Putamen (tissue), 1 donor: Measurements from ENCODE around the gene KDM4B.
"Not testable (repeated sequence)": the region's sequence is repeated elsewhere in the genome, so short reads cannot be mapped to it uniquely, and the experiment has no call there.

ENCODE experiments used
- DNase-seq: peaks from one replicate; pipeline ENCODE4 v3.0.0-alpha.2; 2016; ENCODE audit warnings: low spot score

Gene KDM4B

DNA sequence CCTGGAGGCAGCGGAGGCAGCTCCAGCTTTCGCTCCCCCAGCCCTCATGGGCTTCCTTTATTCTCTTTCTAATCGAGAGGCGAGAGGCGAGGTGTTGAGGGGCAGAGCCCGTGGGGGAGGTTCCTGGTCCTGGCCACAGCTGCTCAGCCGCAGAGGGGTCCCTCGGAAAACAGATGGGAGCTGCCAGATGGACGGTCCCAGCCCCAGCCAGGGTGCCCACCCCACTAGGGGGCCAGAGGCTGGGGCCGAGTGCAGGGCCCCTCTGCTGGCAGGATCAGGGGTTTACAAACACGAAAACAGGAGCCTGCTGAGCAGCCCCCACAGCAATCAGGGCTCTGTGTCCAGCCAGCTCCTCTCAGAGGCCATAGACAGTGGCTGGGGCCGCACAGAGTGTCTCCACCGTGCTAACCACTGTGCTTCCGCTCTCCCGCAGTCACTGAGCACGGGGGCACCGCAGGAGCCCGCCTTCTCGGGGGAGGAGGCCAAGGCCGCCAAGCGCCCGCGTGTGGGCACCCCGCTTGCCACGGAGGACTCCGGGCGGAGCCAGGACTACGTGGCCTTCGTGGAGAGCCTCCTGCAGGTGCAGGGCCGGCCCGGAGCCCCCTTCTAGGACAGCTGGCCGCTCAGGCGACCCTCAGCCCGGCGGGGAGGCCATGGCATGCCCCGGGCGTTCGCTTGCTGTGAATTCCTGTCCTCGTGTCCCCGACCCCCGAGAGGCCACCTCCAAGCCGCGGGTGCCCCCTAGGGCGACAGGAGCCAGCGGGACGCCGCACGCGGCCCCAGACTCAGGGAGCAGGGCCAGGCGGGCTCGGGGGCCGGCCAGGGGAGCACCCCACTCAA is 182.2 kb downstream of the KDM4B start:
- DNase-seq = no peak

DNA sequence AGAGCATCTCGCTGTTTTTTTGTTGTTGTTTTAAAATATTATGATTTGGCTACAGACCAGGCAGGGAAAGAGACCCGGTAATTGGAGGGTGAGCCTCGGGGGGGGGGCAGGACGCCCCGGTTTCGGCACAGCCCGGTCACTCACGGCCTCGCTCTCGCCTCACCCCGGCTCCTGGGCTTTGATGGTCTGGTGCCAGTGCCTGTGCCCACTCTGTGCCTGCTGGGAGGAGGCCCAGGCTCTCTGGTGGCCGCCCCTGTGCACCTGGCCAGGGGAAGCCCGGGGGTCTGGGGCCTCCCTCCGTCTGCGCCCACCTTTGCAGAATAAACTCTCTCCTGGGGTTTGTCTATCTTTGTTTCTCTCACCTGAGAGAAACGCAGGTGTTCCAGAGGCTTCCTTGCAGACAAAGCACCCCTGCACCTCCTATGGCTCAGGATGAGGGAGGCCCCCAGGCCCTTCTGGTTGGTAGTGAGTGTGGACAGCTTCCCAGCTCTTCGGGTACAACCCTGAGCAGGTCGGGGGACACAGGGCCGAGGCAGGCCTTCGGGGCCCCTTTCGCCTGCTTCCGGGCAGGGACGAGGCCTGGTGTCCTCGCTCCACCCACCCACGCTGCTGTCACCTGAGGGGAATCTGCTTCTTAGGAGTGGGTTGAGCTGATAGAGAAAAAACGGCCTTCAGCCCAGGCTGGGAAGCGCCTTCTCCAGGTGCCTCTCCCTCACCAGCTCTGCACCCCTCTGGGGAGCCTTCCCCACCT is 183.3 kb downstream of the KDM4B start:
- no peak for DNase-seq

DNA sequence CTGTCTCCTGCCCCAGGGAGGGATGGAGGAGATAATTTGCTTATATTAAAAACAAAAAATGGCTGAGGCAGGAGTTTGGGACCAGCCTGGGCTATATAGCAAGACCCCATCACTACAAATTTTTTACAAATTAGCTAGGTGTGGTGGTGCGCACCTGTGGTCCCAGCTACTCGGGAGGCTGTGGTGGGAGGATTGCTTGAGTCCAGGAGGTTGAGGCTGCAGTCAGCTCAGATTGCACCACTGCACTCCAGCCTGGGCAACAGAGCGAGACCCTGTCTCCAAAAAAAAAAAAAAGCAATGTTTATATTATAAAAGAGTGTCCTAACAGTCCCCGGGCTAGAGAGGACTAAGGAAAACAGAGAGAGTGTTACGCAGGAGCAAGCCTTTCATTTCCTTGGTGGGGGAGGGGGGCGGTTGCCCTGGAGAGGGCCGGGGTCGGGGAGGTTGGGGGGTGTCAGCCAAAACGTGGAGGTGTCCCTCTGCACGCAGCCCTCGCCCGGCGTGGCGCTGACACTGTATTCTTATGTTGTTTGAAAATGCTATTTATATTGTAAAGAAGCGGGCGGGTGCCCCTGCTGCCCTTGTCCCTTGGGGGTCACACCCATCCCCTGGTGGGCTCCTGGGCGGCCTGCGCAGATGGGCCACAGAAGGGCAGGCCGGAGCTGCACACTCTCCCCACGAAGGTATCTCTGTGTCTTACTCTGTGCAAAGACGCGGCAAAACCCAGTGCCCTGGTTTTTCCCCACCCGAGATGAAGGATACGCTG is 184.0 kb downstream of the KDM4B start:
- no peak for DNase-seq

DNA sequence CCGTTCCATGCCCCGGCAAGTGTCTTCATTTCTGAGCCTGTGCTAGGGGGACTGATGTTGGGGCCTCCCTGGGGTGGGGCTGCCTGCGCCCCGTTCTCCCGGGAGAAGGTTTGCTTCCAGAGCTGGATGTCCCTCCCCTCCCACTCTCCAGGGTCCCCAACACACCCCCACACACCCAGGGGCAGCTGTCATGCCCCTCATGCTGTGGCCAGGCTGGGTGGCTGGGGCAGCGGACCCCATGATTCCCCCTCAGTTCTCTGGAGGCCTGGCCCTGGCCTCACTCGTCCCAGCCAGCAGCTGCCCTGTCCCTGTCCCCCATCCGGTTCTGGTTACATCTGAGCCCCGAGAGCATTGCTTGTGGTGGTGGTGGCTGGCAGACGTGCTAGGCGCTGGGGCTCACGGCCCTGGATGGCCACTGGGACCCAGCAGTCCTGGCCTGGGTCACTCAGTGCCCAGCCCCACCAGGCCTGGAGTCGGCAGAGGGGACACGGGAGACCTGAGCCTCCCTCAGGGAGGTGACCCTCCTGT is 184.8 kb downstream of the KDM4B start:
- DNase-seq = no peak

DNA sequence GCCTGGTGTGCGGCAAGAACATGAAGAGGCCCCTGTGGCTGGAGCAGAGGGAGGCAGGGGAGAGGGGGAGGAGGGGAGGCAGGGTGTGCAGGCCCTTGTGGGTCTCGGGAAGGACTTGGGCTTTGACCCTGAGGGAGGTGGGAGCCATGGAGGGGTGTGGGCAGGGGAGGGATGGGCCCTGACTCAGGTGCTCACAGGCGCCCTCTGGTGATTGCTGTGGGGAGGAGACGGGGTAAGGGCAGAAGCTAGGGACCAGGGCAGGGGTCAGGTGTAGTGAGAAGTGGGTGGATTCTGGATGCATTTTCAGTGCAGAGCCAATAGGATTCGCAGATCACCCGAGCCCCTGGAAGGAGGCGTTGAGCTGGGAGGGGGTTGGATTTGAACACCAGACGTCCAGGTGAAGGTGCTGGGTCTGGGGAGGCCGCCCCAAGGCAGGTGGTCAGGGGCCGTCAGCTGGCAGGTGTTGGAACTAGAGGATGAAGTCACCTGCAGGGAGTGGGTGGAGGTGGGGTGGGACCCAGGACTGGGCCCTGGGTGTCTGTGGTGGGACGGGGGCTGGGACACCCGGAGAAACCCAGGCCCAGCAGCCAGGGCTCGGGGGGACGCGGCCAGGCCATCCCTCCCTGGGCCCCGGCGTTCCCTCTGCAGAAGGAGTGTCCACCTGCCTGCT is 185.4 kb downstream of the KDM4B start:
- DNase-seq = no peak

DNA sequence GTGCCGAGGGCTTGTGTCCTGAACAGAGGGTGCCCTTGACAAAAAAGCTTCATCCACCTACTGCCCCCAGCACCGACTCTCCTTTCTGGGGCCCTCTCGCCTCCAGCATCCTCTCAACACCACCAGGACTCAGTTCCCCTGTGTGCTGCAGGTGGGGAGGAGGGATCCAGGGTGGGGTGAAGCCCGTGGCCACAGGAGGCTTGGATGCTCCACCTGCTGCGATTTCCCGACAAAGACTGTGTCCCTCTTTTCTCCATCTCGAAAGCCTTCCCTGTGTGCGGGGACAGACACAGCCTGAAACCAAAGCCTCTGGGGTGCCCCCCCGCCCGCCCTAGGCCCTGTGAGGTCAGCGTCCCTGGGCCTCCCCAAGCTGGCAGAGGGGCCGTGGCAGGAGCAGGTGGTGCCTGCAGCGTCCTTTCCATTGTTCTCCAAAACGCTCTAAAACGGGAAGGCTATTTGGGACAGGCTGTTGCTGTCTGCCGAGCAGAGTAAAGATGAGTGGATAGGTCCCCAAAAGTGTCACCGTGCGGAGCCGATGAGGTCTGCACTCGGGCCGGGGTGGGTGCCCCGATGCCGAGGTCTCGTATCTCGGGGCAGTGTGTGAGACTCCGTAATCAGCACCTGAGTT is 186.0 kb downstream of the KDM4B start:
- no peak for DNase-seq

DNA sequence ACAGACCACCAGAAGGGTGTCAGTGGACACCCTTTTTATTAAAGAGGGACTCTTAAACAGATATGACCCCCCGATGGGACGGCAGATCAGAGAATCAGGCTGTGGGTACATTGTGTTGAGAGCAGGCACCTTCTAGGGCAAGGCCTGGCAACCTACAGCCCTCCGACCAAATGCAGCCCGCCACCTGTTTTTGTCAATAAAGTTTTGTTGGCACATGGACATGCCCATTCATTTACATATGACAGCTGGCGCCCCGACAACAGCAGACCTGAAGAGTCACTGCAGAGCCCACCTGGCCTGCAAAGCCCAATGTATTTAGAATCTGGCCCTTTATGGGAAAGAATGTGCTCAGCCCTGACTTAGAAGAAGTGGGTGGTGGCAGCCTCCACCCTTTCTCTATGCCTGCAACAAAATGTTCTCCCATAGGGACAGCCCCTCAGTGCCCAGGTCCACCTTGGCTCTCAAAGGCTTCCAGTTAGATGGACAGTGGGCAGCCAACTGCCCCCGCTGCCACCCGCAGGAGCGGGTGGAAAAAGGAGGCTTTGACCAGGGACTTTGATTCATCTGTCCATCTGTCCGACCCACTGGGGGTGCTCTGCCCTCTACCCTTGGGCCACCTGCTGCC is 186.8 kb downstream of the KDM4B start:
- no peak for DNase-seq

DNA sequence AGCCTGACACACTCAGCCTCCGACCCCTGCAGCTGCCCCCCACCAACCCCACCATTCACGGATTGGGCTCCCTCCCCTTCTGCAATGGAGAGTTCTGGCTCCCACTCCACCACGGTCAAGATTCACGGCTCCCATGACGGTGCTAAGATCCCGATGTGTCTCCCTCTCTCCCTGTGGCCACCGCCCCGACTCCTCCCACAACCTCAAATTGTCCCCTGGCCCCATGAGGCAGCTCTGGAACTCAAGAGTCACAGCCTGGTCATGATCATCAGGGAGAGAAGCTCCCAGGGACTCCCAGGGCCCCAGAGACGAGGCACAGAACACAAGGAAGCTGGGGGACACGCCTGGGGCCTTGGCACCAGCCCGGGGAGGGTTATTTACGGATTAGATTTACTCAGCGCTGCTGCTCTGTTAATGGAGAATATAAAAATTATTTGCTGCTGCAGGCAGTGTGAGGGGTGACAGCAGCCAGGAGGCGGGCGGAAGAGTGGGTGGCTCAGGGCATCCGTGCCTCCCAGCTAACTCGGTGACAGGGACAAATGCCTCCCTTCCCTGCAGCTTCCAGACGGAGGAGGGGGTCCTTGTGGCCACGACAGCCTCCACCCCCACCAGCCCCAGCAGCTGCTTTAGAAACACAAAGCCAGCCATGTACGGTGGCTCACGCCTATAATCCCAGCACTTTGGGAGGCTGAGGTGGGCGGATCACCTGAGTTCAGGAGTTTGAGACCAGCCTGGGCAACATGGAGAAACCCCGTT is 187.5 kb downstream of the KDM4B start:
- DNase-seq = no peak

DNA sequence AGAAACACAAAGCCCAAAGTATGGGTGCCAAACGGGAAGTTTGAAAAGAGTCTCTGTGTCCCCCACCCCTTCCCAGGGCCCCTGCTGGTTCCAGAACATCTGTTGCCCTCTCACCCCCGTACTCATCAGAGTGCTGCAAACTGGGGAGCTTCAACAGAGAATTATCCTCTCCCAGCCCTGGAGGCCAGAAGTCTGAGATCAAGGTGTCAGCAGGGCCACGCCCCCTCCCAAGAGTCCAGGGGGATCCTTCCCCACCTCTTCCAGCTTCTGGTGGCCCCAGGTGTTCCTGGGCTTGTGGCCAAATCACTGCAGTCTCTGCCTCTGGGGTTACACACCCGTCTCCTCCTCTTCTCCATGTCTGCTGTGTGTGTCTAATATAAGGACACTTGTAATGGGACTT is 188.3 kb downstream of the KDM4B start:
- no peak for DNase-seq

DNA sequence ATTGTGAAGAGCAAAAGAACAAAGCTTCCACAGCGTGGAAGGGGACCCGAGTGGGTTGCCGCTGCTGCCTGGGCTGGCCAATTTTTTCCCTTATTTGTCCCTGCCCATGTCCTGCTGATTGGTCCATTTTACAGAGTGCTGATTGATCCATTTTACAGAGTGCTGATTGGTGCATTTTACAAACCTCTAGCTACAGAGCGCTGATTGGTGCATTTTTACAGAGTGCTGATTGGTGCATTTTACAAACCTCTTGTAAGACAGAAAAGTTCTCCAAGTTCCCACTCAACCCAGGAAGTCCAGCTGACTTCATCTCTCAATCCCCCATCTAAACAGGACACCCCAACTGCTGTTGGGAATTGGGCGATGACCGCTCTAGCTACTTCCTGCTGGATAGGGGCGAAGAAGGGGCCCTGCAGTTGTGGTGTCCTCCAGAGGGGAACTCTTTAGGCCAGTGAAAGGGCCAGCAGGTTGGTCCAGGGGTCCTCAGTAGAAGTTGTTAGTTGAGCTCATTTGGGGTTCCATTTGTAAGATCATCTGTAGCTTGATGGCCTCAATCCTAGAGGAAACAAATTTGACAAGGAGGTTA is 189.7 kb downstream of the KDM4B start:
- DNase-seq = not testable (repeated sequence)

DNA sequence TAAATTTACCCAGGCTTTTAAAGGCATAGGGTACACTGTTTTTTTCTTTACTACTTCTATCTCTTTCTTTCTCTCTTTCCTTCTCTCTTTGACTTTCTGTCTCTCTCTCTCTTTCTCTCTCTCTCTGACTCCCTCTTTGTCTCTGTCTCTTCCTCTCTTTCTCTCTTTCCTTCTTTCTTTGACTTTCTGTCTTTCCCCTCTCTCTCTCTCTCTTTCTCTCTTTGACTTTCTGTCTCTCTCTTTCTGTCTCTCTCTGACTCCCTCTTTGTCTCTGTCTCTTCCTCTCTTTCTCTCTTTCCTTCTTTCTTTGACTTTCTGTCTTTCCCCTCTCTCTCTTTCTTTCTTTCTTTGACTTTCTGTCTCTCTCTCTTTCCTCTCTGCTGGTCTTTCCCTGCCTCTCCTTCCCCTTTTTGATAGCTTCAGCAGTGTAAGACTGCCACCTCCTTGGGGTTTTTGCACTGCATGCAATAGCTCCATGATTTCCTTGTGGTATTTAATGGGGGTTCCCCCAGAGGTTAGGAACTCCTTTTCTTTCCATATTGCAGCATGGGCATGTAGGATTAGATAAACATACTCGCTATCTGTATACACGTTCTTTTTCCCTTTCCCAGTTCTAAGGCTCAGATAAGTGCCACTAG is 191.4 kb downstream of the KDM4B start:
- not testable (repeated sequence) for DNase-seq

DNA sequence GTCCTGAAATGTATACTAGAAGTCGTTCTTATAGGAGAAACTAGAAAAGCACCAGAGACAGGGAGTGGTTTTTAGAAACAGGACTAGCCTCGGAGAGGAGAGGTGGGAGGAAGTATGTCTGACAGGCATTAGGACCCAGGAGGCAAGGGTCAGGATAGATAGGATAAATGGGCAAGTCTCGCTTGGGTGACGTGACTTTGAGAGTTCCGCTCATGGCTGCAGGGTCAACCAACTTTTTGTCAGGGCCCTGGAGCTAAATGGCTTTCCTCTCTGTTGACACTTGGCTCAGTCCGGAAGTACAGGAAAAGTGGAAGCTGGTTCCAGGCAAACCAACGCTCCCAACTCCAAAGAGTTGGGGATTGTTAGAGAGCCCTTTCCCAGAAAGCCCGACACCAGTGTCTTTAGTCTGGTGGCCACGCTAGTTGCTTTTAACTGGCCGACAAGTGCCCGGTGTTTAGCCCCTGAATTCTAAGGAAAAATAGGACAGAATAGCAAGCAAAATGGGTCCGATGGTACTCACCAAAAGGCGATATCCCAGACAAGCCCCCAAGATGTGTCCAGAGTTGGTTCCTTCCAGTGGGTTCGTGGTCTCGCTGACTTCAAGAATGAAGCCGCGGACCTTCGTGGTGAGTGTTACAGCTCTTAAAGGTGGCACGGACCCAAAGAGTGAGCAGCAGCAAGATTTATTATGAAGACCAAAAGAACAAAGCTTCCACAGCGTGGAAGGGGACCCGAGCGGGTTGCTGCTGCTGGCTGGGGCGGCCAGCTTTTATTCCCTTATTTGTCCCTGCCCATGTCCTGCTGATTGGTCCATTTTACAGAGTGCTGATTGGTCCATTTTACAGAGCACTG is 196.2 kb downstream of the KDM4B start:
- not testable (repeated sequence) for DNase-seq

DNA sequence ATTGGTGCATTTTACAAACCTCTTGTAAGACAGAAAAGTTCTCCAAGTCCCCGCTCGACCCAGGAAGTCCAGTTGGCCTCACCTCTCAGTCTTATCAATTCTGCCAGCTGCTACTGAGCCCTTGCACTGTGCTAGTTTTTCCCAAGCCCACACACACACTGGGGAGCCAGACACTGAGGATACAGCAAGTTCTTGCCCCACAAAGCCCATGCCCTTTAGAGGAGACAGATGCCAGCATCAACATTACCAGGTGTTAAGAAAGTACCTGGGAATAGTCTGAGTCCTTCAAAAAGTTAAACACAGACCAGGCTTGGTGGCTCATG is 196.7 kb downstream of the KDM4B start:
- no peak for DNase-seq

DNA sequence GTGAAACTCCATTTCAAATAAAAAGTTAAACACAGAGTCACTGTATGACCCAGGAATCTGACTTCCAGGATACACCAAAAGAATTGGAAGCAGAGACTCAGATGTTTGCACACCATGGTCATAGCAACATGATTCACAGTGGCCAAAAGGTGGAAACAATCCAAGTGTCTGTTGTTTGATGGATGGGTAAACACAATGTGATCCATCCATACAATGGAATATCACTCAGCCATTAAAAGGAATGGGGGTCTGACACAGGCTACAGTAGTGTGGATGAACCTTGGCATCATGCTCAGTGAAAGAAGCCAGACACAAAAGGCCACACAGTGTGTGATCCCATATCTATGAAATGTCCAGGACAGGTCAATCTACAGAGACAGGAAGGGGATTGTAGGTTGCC is 197.3 kb downstream of the KDM4B start:
- no peak for DNase-seq

DNA sequence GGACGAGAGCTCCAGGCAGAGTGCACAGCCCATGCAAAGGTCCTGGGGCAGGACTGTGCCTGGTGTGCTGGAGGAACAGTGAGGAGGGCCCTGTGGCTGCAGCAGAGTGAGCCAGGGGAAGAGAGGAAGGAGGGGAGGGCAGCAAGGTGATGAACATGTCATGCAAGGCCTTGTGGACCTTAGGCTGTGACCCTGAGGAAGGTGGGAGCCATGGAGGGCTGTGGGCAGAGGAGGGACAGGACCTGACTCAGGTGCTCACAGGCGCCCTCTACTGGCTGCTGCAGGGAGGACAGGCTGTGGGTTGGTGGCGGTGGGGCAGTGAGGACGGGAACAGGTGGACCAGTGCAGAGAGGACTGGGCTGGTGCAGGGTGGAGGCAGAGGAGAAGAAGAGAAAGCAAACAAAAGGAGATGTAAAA is 201.4 kb downstream of the KDM4B start:
- no peak for DNase-seq

DNA sequence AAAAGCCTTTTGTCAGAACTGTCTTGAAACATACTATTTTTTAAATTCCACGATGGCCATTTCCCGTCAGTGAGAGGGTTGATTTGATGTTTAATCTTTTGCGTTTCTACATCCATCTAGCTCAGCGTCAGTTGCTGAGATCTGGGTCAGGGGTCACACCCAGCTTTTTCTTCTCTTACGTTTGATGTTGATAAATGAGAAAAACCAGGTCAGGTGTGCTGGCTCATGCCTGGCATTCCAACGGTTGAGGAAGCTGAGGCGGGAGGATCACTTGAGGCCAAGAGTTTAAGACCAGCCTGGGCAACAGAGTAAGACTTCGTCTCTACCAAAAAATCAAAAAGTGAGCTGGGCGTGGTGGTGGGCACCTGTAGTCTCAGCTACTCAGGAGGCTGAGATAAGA is 202.8 kb downstream of the KDM4B start:
- DNase-seq = no peak

DNA sequence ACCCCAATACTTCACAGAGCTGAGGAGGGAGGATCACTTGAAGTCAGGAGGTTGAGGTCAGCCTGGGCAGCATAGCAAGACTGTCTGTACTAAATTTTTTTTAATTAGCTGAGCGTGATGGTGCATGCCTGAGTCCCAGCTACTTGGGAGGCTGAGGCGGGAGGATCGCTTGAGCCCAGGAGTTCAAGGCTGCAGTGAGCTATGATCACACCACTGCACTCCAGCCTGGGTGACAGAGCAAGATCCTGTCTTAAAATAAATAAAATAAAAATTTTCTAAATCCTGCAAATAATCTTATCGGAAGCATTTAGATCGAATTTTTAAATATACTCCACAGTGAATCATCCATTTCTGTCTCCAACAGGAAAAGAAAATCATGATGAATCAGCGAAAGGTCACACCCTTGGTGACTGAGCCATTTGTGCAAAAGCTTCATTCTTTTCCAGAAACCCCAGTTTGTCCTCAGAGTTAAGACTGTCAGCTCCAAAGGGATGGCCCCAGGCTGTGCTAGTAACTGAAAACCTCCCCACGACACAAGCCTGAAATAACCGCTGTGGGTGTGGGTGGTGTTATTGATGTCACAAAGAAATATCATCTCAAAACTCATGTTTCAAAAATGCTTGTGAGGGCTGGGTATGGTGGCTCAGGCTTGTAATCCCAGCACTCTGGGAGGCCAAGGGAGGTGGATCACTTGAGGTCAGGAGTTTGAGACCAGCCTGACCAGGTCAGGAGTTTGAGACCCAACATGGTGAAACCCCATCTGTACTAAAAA is 204.1 kb downstream of the KDM4B start:
- peak; percentile 52 for DNase-seq

DNA sequence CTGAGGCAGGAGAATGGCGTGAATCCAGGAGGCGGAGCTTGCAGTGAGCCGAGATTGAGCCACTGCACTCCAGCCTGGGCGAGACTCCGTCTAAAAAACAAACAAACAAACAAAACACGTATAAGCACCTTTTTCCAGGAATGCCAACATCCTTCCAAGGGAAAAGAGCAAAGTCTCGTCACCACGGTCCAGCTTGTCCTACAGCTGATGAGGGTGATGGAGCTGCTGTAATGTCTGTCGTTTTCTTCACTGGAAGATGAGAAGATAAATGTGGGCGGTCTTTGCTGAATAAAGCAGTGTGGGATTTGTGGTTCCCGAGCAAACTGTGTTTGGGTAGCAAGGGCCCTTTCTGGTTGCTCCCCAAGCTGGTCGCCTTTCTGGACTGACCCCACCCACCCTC is 205.1 kb downstream of the KDM4B start:
- no peak for DNase-seq
